Measurements from ENCODE around the gene ESAM.

Gene ESAM

GRCh38 chr11:124739479-124740276 is 22.4 kb downstream of the ESAM start, which contains the start of gene NRGN:
TSS of gene NRGN (plus strand) at chr11:124739942. CDS start at chr11:124740085, 143 bp downstream.
- Mint-ChIP-seq H3K4me1 (peaks cover 20 to 41% of the 10 kb centered on the region in 2 donors), H3K36me3 (no peaks in the 10 kb centered on the region)
- peak; percentile 93 for ATAC-seq (replicated peaks)

GRCh38 chr11:124738713-124739478 is 23.2 kb downstream of the ESAM start:
- no peaks in the 10 kb centered on the region for H3K36me3 Mint-ChIP-seq
- peak overlapping the region; percentile 89 to 90 for H3K4me3 Mint-ChIP-seq
- H3K9me3 Mint-ChIP-seq: no peaks in the 10 kb centered on the region
- peaks cover 6 to 11% of the 10 kb centered on the region in 2 donors for H3K27me3 Mint-ChIP-seq
- DNase-seq: no peak
- no peak for ATAC-seq (replicated peaks)
- no peak overlapping the region for H3K27ac Mint-ChIP-seq
- H3K4me1 Mint-ChIP-seq: peaks cover 20 to 41% of the 10 kb centered on the region in 2 donors

More at GRCh38 chr11:124739479-124740276, 22.4 kb downstream of the ESAM start, which contains the start of gene NRGN:
- H3K9me3 Mint-ChIP-seq: no peaks in the 10 kb centered on the region
- H3K4me3 Mint-ChIP-seq: peak within 1 kb of the TSS; percentile 89 to 90
- peaks cover 6 to 11% of the 10 kb centered on the region in 2 donors for H3K27me3 Mint-ChIP-seq
- peak; percentile 72 for DNase-seq
- peak within 1 kb of the TSS; percentile 71 for H3K27ac Mint-ChIP-seq

GRCh38 chr11:124737638-124738305 is 24.3 kb downstream of the ESAM start:
- peaks cover 6 to 11% of the 10 kb centered on the region in 2 donors for H3K27me3 Mint-ChIP-seq
- H3K4me1 Mint-ChIP-seq: peaks cover 20 to 41% of the 10 kb centered on the region in 2 donors
- H3K4me3 Mint-ChIP-seq: no peak overlapping the region
- ATAC-seq (replicated peaks): no peak
- DNase-seq: no peak
- no peaks in the 10 kb centered on the region for H3K36me3 Mint-ChIP-seq
- H3K9me3 Mint-ChIP-seq: no peaks in the 10 kb centered on the region
- H3K27ac Mint-ChIP-seq: no peak overlapping the region

GRCh38 chr11:124736736-124737135 is 25.4 kb downstream of the ESAM start:
- H3K36me3 Mint-ChIP-seq: no peaks in the 10 kb centered on the region

GRCh38 chr11:124732230-124732629 is 29.9 kb downstream of the ESAM start:
- ATAC-seq (replicated peaks): no peak
- Mint-ChIP-seq H3K27me3 (peaks cover 0 to 4% of the 10 kb centered on the region in 2 donors), H3K27ac (no peak overlapping the region), H3K4me3 (no peak overlapping the region), H3K36me3 (no peaks in the 10 kb centered on the region), H3K9me3 (no peaks in the 10 kb centered on the region), H3K4me1 (peaks cover 7 to 8% of the 10 kb centered on the region in 2 donors)
- DNase-seq: no peak

More at GRCh38 chr11:124736736-124737135, 25.4 kb downstream of the ESAM start:
- DNase-seq (no peak), ATAC-seq (replicated peaks) (no peak)
- H3K4me3 Mint-ChIP-seq: no peak overlapping the region
- H3K9me3 Mint-ChIP-seq: no peaks in the 10 kb centered on the region
- peaks cover 6 to 8% of the 10 kb centered on the region in 2 donors for H3K27me3 Mint-ChIP-seq
- H3K4me1 Mint-ChIP-seq: peaks cover 20 to 38% of the 10 kb centered on the region in 2 donors
- no peak overlapping the region for H3K27ac Mint-ChIP-seq

GRCh38 chr11:124729571-124729970 is 32.5 kb downstream of the ESAM start:
- H3K27me3 Mint-ChIP-seq: no peaks in the 10 kb centered on the region
- no peaks in the 10 kb centered on the region for H3K36me3 Mint-ChIP-seq
- peaks cover 17 to 18% of the 10 kb centered on the region in 2 donors for H3K4me1 Mint-ChIP-seq
- DNase-seq (no peak), ATAC-seq (replicated peaks) (no peak)
- no peak overlapping the region for H3K27ac Mint-ChIP-seq
- no peaks in the 10 kb centered on the region for H3K9me3 Mint-ChIP-seq
- no peak overlapping the region for H3K4me3 Mint-ChIP-seq

GRCh38 chr11:124728134-124728533 is 34.0 kb downstream of the ESAM start:
- Mint-ChIP-seq H3K27me3 (peaks cover 0 to under 1% of the 10 kb centered on the region in 2 donors), H3K36me3 (no peaks in the 10 kb centered on the region), H3K4me1 (peaks cover 27 to 31% of the 10 kb centered on the region in 2 donors), H3K4me3 (no peak overlapping the region), H3K9me3 (no peaks in the 10 kb centered on the region), H3K27ac (no peak overlapping the region)
- ATAC-seq (replicated peaks) (no peak), DNase-seq (no peak)

GRCh38 chr11:124727474-124727873 is 34.6 kb downstream of the ESAM start:
- peaks cover 32 to 38% of the 10 kb centered on the region in 2 donors for H3K4me1 Mint-ChIP-seq
- H3K4me3 Mint-ChIP-seq: no peak overlapping the region
- no peak for DNase-seq
- H3K36me3 Mint-ChIP-seq: no peaks in the 10 kb centered on the region
- ATAC-seq (replicated peaks): no peak
- H3K27me3 Mint-ChIP-seq: peaks cover 0 to 7% of the 10 kb centered on the region in 2 donors
- no peak overlapping the region for H3K27ac Mint-ChIP-seq
- no peaks in the 10 kb centered on the region for H3K9me3 Mint-ChIP-seq

- peak overlapping the region; percentile 45 for H3K27ac Mint-ChIP-seq
- DNase-seq: no peak
- peak overlapping the region; percentile 69 to 71 for H3K4me3 Mint-ChIP-seq
- H3K4me1 Mint-ChIP-seq: peaks cover 44 to 54% of the 10 kb centered on the region in 2 donors
- H3K9me3 Mint-ChIP-seq: no peaks in the 10 kb centered on the region
- peaks cover 16 to 21% of the 10 kb centered on the region in 2 donors for H3K27me3 Mint-ChIP-seq
- peak; percentile 8 to 28 for ATAC-seq (replicated peaks)
- H3K36me3 Mint-ChIP-seq: no peaks in the 10 kb centered on the region
Measured at GRCh38 chr11:124725719-124726105, 36.4 kb downstream of the ESAM start.

GRCh38 chr11:124724979-124725718 is 36.9 kb downstream of the ESAM start:
- Mint-ChIP-seq H3K27me3 (peaks cover 16 to 21% of the 10 kb centered on the region in 2 donors), H3K36me3 (no peaks in the 10 kb centered on the region), H3K4me1 (peaks cover 44 to 56% of the 10 kb centered on the region in 2 donors), H3K9me3 (no peaks in the 10 kb centered on the region), H3K27ac (peak overlapping the region; percentile 79), H3K4me3 (peak overlapping the region; percentile 69 to 71)
- DNase-seq (peak; percentile 13), ATAC-seq (replicated peaks) (peak; percentile 90 to 91)

- no peak for ATAC-seq (replicated peaks)
- no peak overlapping the region for H3K4me3 Mint-ChIP-seq
- peaks cover 39 to 49% of the 10 kb centered on the region in 2 donors for H3K27me3 Mint-ChIP-seq
- no peak overlapping the region for H3K27ac Mint-ChIP-seq
- H3K4me1 Mint-ChIP-seq: peaks cover 51 to 69% of the 10 kb centered on the region in 2 donors
- no peaks in the 10 kb centered on the region for H3K9me3 Mint-ChIP-seq
- H3K36me3 Mint-ChIP-seq: no peaks in the 10 kb centered on the region
- DNase-seq: no peak
Measured at GRCh38 chr11:124722176-124722575, 39.9 kb downstream of the ESAM start.

GRCh38 chr11:124719534-124719933 is 42.6 kb downstream of the ESAM start:
- peaks cover 48 to 70% of the 10 kb centered on the region in 2 donors for H3K27me3 Mint-ChIP-seq
- no peak overlapping the region for H3K4me3 Mint-ChIP-seq
- no peaks in the 10 kb centered on the region for H3K9me3 Mint-ChIP-seq
- ATAC-seq (replicated peaks) (no peak), DNase-seq (no peak)
- no peak overlapping the region for H3K27ac Mint-ChIP-seq
- H3K4me1 Mint-ChIP-seq: peaks cover 35 to 52% of the 10 kb centered on the region in 2 donors
- H3K36me3 Mint-ChIP-seq: no peaks in the 10 kb centered on the region

GRCh38 chr11:124718801-124719200 is 43.3 kb downstream of the ESAM start:
- DNase-seq: no peak
- H3K27ac Mint-ChIP-seq: no peak overlapping the region
- peaks cover 30 to 45% of the 10 kb centered on the region in 2 donors for H3K4me1 Mint-ChIP-seq
- H3K9me3 Mint-ChIP-seq: no peaks in the 10 kb centered on the region
- peaks cover 52 to 70% of the 10 kb centered on the region in 2 donors for H3K27me3 Mint-ChIP-seq
- ATAC-seq (replicated peaks): no peak
- no peaks in the 10 kb centered on the region for H3K36me3 Mint-ChIP-seq
- no peak overlapping the region for H3K4me3 Mint-ChIP-seq
